ENCODE measurements around the gene IL17REL. TPM values are rescaled to one million over a fixed set of nuclear protein-coding genes. Genes with fewer than 3 reads are reported as not detected.

Gene IL17REL
- total and polyA plus RNA-seq, 2 of the 13 experiments (the other 11 are each of a cell fraction or from before 2014, with no cell fraction given): not detected

GRCh38 chr22:49948958-49949913 is 63.3 kb downstream of the IL17REL start (continued):
- TF ChIP-seq ZNF616 (CRISPR knock-in tag; IDR thresholded peaks at IDR 0.05; ENCODE audit: low read depth) (peak; percentile 32; the same call in 1 of the 2 replicates), ZNF562 (CRISPR knock-in tag; IDR thresholded peaks at IDR 0.05; ENCODE audit: borderline replicate concordance) (no peak), ATAD3A (CRISPR knock-in tag; IDR thresholded peaks at IDR 0.05) (no peak), IKZF5 (CRISPR knock-in tag; IDR thresholded peaks at IDR 0.05) (peak; percentile 19), GZF1 (CRISPR knock-in tag; IDR thresholded peaks at IDR 0.05) (no peak), ZFY (CRISPR knock-in tag; IDR thresholded peaks at IDR 0.05) (peak; percentile 77), ZNF792 (CRISPR knock-in tag; IDR thresholded peaks at IDR 0.05) (0 out of 2 replicates have a peak, but pooled peaks have one; percentile 41), ZNF30 (CRISPR knock-in tag; IDR thresholded peaks at IDR 0.05) (no peak), ZNF446 (CRISPR knock-in tag; IDR thresholded peaks at IDR 0.05) (no peak), MYPOP (CRISPR knock-in tag; IDR thresholded peaks at IDR 0.05) (peak; percentile 78; the same call in 1 of the 2 replicates), TERF1 (CRISPR knock-in tag; IDR thresholded peaks at IDR 0.05) (no peak), KDM2A (CRISPR knock-in tag; IDR thresholded peaks at IDR 0.05; ENCODE audit: borderline replicate concordance, low read depth) (no peak; the same call in none of the 2 replicates), ELF3 (CRISPR knock-in tag; IDR thresholded peaks at IDR 0.05) (peak; percentile 78; the same call in 1 of the 2 replicates), ZNF83 (CRISPR knock-in tag; IDR thresholded peaks at IDR 0.05; ENCODE audit: borderline replicate concordance) (no peak; the same call in 1 of the 2 replicates), AFF4 (CRISPR knock-in tag; IDR thresholded peaks at IDR 0.05) (no peak), MZF1 (CRISPR knock-in tag; IDR thresholded peaks at IDR 0.05; ENCODE audit: borderline replicate concordance) (no peak), ZNF276 (CRISPR knock-in tag; IDR thresholded peaks at IDR 0.05; ENCODE audit: low read depth) (no peak), NONO (IDR thresholded peaks at IDR 0.05) (no peak), NONO (CRISPR knock-in tag; conservative IDR thresholded peaks at IDR 0.05) (no peak; the same call in 1 of the 2 replicates)

Data from HepG2 (cell line).